ENCODE data around the gene RASSF10. TPM values are rescaled to one million over a fixed set of nuclear protein-coding genes. Genes with fewer than 3 reads are reported as not detected.
"Not testable (repeated sequence)": the region's sequence is repeated elsewhere in the genome, so short reads cannot be mapped to it uniquely, and the experiment has no call there.

Gene RASSF10
- total RNA-seq, 1 donor from 2014 or later: 0.25 TPM

- peaks cover 21% of the 10 kb centered on the region for H3K27me3 ChIP-seq (ENCODE audit: low read depth)
- intact Hi-C loops (cut with micrococcal nuclease): no loop called here
- H3K4me1 ChIP-seq: no peaks in the 10 kb centered on the region
- H3K27ac ChIP-seq (replicated peaks): no peak overlapping the region
- H3K4me3 ChIP-seq: no peak overlapping the region
- no peak for DNase-seq
- H3K9me3 ChIP-seq (replicated peaks): no peaks in the 10 kb centered on the region
- TF ChIP-seq CTCF (IDR thresholded peaks at IDR 0.05; ENCODE audit: borderline replicate concordance): no peak
- H3K36me3 ChIP-seq: no peaks in the 10 kb centered on the region
These were observed 33.8 kb downstream of the RASSF10 start for GRCh38 chr11:13042873-13043342.

GRCh38 chr11:13043912-13044628 lies 35.0 kb downstream of the RASSF10 start:
- no peak overlapping the region for H3K4me3 ChIP-seq
- H3K36me3 ChIP-seq: no peaks in the 10 kb centered on the region
- TF ChIP-seq CTCF (IDR thresholded peaks at IDR 0.05; ENCODE audit: borderline replicate concordance): no peak
- no peaks in the 10 kb centered on the region for H3K9me3 ChIP-seq (replicated peaks)
- intact Hi-C loops (cut with micrococcal nuclease): no loop called here
- peaks cover 25% of the 10 kb centered on the region for H3K27me3 ChIP-seq (ENCODE audit: low read depth)
- H3K27ac ChIP-seq (replicated peaks): no peak overlapping the region
- H3K4me1 ChIP-seq: no peaks in the 10 kb centered on the region
- no peak for DNase-seq

- H3K4me1 ChIP-seq; H3K36me3 ChIP-seq; DNase-seq; H3K9me3 ChIP-seq (replicated peaks); intact Hi-C loops (cut with micrococcal nuclease); H3K4me3 ChIP-seq; H3K27ac ChIP-seq (replicated peaks): not testable (repeated sequence)
- peaks cover 33% of the 10 kb centered on the region for H3K27me3 ChIP-seq (ENCODE audit: low read depth)
These were observed 36.0 kb downstream of the RASSF10 start for GRCh38 chr11:13045089-13045488.

GRCh38 chr11:13045734-13046133 lies 36.6 kb downstream of the RASSF10 start:
- Histone ChIP-seq H3K9me3 (replicated peaks) (no peaks in the 10 kb centered on the region), H3K36me3 (no peaks in the 10 kb centered on the region), H3K27me3 (ENCODE audit: low read depth) (peaks cover 40% of the 10 kb centered on the region), H3K4me1 (no peaks in the 10 kb centered on the region), H3K4me3 (no peak overlapping the region), H3K27ac (replicated peaks) (no peak overlapping the region)
- DNase-seq: no peak
- no peak for TF ChIP-seq CTCF (IDR thresholded peaks at IDR 0.05; ENCODE audit: borderline replicate concordance)
- intact Hi-C loops (cut with micrococcal nuclease): no loop called here

GRCh38 chr11:13046637-13047570 lies 37.8 kb downstream of the RASSF10 start:
- no peaks in the 10 kb centered on the region for H3K9me3 ChIP-seq (replicated peaks)
- H3K27me3 ChIP-seq (ENCODE audit: low read depth): peaks cover 43% of the 10 kb centered on the region
- no peaks in the 10 kb centered on the region for H3K4me1 ChIP-seq
- DNase-seq: no peak
- no peaks in the 10 kb centered on the region for H3K36me3 ChIP-seq
- no peak overlapping the region for H3K4me3 ChIP-seq
- H3K27ac ChIP-seq (replicated peaks): no peak overlapping the region
- no peak for TF ChIP-seq CTCF (IDR thresholded peaks at IDR 0.05; ENCODE audit: borderline replicate concordance)
- intact Hi-C loops (cut with micrococcal nuclease): no loop called here
